CD4-positive, alpha-beta T cell treated with Interferon alpha-2 for 1 hour (primary cell): ENCODE results near the gene NIM1K.
"Not testable (repeated sequence)": the region's sequence is repeated elsewhere in the genome, so short reads cannot be mapped to it uniquely, and the experiment has no call there.

ENCODE experiments used
- DNase-seq, 2 donors: peaks; one replicate each; pipeline ENCODE4 v3.0.0-alpha.2; 2020 to 2022

The NIM1K gene

DNA sequence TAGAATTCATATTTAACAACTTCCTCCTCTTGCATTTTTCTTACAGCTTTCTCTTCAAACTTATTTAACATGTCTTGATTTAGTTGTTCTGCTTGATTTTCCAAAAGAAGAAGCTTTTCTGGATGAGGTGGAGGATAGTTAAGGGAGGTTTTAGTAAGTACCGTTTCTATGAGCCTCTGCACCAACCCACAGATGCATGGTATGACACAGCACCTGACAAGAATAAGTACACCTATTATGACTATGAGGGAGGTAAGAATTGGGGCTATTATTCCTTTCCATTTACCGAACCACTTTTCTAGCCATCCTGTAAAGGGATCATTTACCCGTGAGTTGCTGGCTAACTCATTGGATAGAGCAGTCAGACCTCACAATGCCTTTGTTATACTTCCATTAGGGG, 123.7 kb downstream of the NIM1K start:
- DNase-seq = no peak

- DNase-seq = no peak
These were observed 124.4 kb downstream of the NIM1K start for GRCh38 chr5:43316421-43316820.

- DNase-seq = no peak
These were observed 128.8 kb downstream of the NIM1K start for GRCh38 chr5:43320846-43321245.

GRCh38 chr5:43323488-43323887, 131.5 kb downstream of the NIM1K start:
- not testable (repeated sequence) for DNase-seq

- DNase-seq = not testable (repeated sequence)
These were observed 133.6 kb downstream of the NIM1K start for GRCh38 chr5:43325624-43326023.
